ENCODE data around the gene WDR75. TPM values are rescaled to one million over a fixed set of nuclear protein-coding genes. Genes with fewer than 3 reads are reported as not detected.
A peak's percentile ranks its signal among the peaks of the same experiment; 100 is the strongest.

Gene WDR75
- total and polyA plus RNA-seq, 2 of the 13 experiments (the other 11 are each of a cell fraction or from before 2014, with no cell fraction given): 63.0 to 74.1 TPM

DNA sequence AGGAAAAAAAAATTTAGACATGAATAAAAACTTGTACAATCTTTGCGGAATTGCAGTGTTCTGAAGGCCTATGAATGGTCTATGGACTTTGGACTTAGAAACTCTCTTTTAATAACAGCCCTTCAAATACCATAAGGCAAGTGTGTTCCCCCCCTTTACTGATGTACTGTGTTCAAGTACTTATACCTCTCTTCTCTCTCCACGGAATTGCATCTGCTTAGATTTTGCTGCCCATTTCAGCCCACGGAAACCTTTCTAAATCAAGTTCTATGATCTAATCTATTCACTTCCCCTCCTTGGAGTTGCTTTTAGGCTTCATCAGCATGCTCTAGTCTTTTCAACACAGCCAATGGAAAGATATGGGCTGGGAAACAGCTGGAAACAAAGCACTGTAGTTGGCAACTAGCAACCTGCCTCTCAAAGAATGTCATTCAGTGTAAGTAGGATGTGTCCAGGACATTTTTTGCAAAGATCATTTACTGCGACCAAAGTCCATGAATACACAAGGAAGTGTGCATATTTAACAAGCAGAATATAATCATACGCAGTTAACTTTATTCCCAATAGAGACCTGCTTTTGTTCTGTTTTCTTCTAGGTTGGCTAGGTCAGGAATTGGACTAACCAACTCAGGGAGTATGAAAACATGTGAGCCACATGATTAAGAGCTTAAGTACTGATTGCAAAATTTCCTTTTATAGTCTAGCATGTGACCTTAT lies 81.3 kb downstream of the WDR75 start (continued):
- TF ChIP-seq ZNF703 (CRISPR knock-in tag; IDR thresholded peaks at IDR 0.05; ENCODE audit: borderline replicate concordance) (no peak), ZNF616 (CRISPR knock-in tag; IDR thresholded peaks at IDR 0.05; ENCODE audit: low read depth) (no peak), NFIB (CRISPR knock-in tag; IDR thresholded peaks at IDR 0.05; ENCODE audit: borderline replicate concordance) (no peak), FOXP1 (IDR thresholded peaks at IDR 0.05) (no peak), FOXP1 (CRISPR knock-in tag; IDR thresholded peaks at IDR 0.05) (peak; percentile 63), ZBTB38 (CRISPR knock-in tag; IDR thresholded peaks at IDR 0.05) (no peak), ZBTB8A (CRISPR knock-in tag; IDR thresholded peaks at IDR 0.05; ENCODE audit: borderline replicate concordance, low read depth) (no peak), ZNF484 (CRISPR knock-in tag; IDR thresholded peaks at IDR 0.05; ENCODE audit: borderline replicate concordance, low read depth) (no peak), SP4 (CRISPR knock-in tag; IDR thresholded peaks at IDR 0.05) (no peak), ZNF780A (CRISPR knock-in tag; IDR thresholded peaks at IDR 0.05) (no peak), MIER2 (CRISPR knock-in tag; IDR thresholded peaks at IDR 0.05) (no peak), NFRKB (IDR thresholded peaks at IDR 0.05) (no peak), RBM39 (IDR thresholded peaks at IDR 0.05; ENCODE audit: low read depth, low read length, poor library complexity, severe bottlenecking) (no peak), SRF (IDR thresholded peaks at IDR 0.05; ENCODE audit: low read depth, low read length) (no peak), KDM4B (CRISPR knock-in tag; IDR thresholded peaks at IDR 0.05) (no peak), PAF1 (CRISPR knock-in tag; IDR thresholded peaks at IDR 0.05) (no peak), ZSCAN29 (CRISPR knock-in tag; conservative IDR thresholded peaks at IDR 0.05) (no peak), ZNF761 (CRISPR knock-in tag; conservative IDR thresholded peaks at IDR 0.05) (no peak), ZNF33A (CRISPR knock-in tag; IDR thresholded peaks at IDR 0.05; ENCODE audit: borderline replicate concordance) (no peak), NR1H2 (CRISPR knock-in tag; IDR thresholded peaks at IDR 0.05; ENCODE audit: borderline replicate concordance, low read depth) (no peak), ZKSCAN8 (CRISPR knock-in tag; IDR thresholded peaks at IDR 0.05; ENCODE audit: borderline replicate concordance) (peak; percentile 56; the same call in 1 of the 2 replicates), RAD21 (CRISPR knock-in tag; IDR thresholded peaks at IDR 0.05) (no peak), ZNF235 (CRISPR knock-in tag; IDR thresholded peaks at IDR 0.05; ENCODE audit: borderline replicate concordance) (no peak)
- TF ChIP-seq, protein P1, sequence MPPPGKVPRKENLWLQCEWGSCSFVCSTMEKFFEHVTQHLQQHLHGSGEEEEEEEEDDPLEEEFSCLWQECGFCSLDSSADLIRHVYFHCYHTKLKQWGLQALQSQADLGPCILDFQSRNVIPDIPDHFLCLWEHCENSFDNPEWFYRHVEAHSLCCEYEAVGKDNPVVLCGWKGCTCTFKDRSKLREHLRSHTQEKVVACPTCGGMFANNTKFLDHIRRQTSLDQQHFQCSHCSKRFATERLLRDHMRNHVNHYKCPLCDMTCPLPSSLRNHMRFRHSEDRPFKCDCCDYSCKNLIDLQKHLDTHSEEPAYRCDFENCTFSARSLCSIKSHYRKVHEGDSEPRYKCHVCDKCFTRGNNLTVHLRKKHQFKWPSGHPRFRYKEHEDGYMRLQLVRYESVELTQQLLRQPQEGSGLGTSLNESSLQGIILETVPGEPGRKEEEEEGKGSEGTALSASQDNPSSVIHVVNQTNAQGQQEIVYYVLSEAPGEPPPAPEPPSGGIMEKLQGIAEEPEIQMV (CRISPR knock-in tag; IDR thresholded peaks at IDR 0.05; ENCODE audit: low read depth): no peak
- TF ChIP-seq, protein P2, sequence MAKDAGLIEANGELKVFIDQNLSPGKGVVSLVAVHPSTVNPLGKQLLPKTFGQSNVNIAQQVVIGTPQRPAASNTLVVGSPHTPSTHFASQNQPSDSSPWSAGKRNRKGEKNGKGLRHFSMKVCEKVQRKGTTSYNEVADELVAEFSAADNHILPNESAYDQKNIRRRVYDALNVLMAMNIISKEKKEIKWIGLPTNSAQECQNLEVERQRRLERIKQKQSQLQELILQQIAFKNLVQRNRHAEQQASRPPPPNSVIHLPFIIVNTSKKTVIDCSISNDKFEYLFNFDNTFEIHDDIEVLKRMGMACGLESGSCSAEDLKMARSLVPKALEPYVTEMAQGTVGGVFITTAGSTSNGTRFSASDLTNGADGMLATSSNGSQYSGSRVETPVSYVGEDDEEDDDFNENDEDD (CRISPR knock-in tag; IDR thresholded peaks at IDR 0.05; ENCODE audit: borderline replicate concordance): no peak
- TF ChIP-seq, protein P3, sequence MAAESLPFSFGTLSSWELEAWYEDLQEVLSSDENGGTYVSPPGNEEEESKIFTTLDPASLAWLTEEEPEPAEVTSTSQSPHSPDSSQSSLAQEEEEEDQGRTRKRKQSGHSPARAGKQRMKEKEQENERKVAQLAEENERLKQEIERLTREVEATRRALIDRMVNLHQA (CRISPR knock-in tag; IDR thresholded peaks at IDR 0.05): no peak
- TF ChIP-seq, protein P4, sequence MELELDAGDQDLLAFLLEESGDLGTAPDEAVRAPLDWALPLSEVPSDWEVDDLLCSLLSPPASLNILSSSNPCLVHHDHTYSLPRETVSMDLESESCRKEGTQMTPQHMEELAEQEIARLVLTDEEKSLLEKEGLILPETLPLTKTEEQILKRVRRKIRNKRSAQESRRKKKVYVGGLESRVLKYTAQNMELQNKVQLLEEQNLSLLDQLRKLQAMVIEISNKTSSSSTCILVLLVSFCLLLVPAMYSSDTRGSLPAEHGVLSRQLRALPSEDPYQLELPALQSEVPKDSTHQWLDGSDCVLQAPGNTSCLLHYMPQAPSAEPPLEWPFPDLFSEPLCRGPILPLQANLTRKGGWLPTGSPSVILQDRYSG (CRISPR knock-in tag; IDR thresholded peaks at IDR 0.05): no peak
